Mesendoderm (in vitro differentiated cells): Measurements from ENCODE around the gene ACOXL.
"Not testable (repeated sequence)": the region's sequence is repeated elsewhere in the genome, so short reads cannot be mapped to it uniquely, and the experiment has no call there.

ENCODE experiments used
- DNase-seq: peaks from one replicate; pipeline ENCODE4 v3.0.0; 2013
- H2AK5ac ChIP-seq: 2 replicates; pipeline ENCODE4 v1.6.1; 2013; ENCODE audit warnings: low read length, inconsistent platforms
- H2BK120ac ChIP-seq: 2 replicates; pipeline ENCODE4 v1.6.1; 2013; ENCODE audit warnings: low read depth, mild to moderate bottlenecking, low read length, moderate library complexity, mixed read lengths
- H2BK15ac ChIP-seq: replicated peaks from 2 replicates; pipeline ENCODE4 v1.6.1; 2013; ENCODE audit warnings: low read depth, mild to moderate bottlenecking, moderate library complexity
- H2BK5ac ChIP-seq: 2 replicates; pipeline ENCODE4 v1.6.1; 2013; ENCODE audit warnings: low read length, inconsistent platforms
- H3K18ac ChIP-seq: 2 replicates; pipeline ENCODE4 v1.6.1; 2013; ENCODE audit warnings: mild to moderate bottlenecking, low read length, mixed read lengths
- H3K23ac ChIP-seq: one replicate; pipeline ENCODE4 v1.6.1; 2013; ENCODE audit warnings: low read length
- H3K27ac ChIP-seq: 2 replicates; pipeline ENCODE4 v1.5.1; 2013; ENCODE audit warnings: low read depth, mild to moderate bottlenecking, inconsistent platforms, low read length, moderate library complexity
- H3K27me3 ChIP-seq: 2 replicates; pipeline ENCODE4 v1.6.1; 2013; ENCODE audit warnings: low read length, control low read depth, mild to moderate bottlenecking, inconsistent platforms; ENCODE audit not compliant: insufficient read depth, poor library complexity
- H3K36me3 ChIP-seq: 2 replicates; pipeline ENCODE4 v1.6.1; 2013; ENCODE audit warnings: low read length, inconsistent platforms; ENCODE audit not compliant: control insufficient read depth, insufficient read depth
- H3K4ac ChIP-seq: one replicate; pipeline ENCODE4 v1.6.1; 2013; ENCODE audit warnings: low read depth, mild to moderate bottlenecking, low read length, moderate library complexity
- H3K4me1 ChIP-seq: 2 replicates; pipeline ENCODE4 v1.6.1; 2013; ENCODE audit warnings: low read depth, low read length, inconsistent platforms; ENCODE audit not compliant: control insufficient read depth
- H3K4me2 ChIP-seq: 2 replicates; pipeline ENCODE4 v1.6.1; 2013; ENCODE audit warnings: low read length
- H3K4me3 ChIP-seq: 2 replicates; pipeline ENCODE4 v1.5.1; 2013; ENCODE audit warnings: mild to moderate bottlenecking, low read length
- H3K56ac ChIP-seq: one replicate; pipeline ENCODE4 v1.6.1; 2013; ENCODE audit warnings: low read length
- H3K79me1 ChIP-seq: 2 replicates; pipeline ENCODE4 v1.6.1; 2013; ENCODE audit warnings: low read length, inconsistent platforms
- H3K79me2 ChIP-seq: 2 replicates; pipeline ENCODE4 v1.6.1; 2013; ENCODE audit warnings: mild to moderate bottlenecking, low read length; ENCODE audit not compliant: control insufficient read depth, insufficient read depth
- H3K9ac ChIP-seq: 2 replicates; pipeline ENCODE4 v1.6.1; 2013; ENCODE audit warnings: low read length, inconsistent platforms
- H4K5ac ChIP-seq: one replicate; pipeline ENCODE4 v1.6.1; 2013; ENCODE audit warnings: low read length
- H4K8ac ChIP-seq: one replicate; pipeline ENCODE4 v1.6.1; 2013; ENCODE audit warnings: low read depth, mild to moderate bottlenecking, control low read depth, low read length, moderate library complexity
- WGBS: extraction: QIAGEN DNeasy Blood & Tissue Kit; methylation state at CpG from one replicate; pipeline ENCODE4 v1.1.7; 2013; ENCODE audit warnings: low lambda C conversion rate, missing lambda C conversion rate; ENCODE audit not compliant: insufficient coverage; ENCODE audit errors: extremely low coverage; 5-methylcytosine and 5-hydroxymethylcytosine counted together

Gene ACOXL

DNA sequence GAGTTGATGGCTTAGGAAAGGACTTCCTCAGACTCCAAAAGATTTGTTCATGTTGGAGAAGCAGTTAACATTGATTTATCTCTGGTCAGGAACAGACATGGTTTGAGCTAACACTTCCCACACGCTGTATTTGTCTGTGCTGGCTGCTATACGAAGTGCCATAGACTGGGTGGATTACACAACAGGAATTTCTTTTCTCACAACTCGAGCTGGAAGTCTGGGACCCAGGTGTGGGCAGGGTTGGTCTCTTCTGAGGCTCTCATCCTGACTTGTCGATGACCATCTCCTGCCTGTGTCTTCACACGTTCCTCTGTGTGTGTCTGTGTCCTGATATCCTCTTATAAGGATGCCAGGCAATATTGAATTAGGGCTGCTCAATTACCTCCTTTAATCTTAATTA lies 224.9 kb downstream of the ACOXL start:
- H3K27me3 ChIP-seq: no peaks in the 10 kb centered on the region
- no peak overlapping the region for H3K4me3 ChIP-seq
- no peak overlapping the region for H4K5ac ChIP-seq
- no CpG with 5 or more reads among the region's 5 CpGs for WGBS
- no peak overlapping the region for H2AK5ac ChIP-seq
- H2BK15ac ChIP-seq: no peak overlapping the region
- H3K36me3 ChIP-seq: no peaks in the 10 kb centered on the region
- H3K79me1 ChIP-seq: no peaks in the 10 kb centered on the region
- H3K4ac ChIP-seq: no peak overlapping the region
- H3K9ac ChIP-seq: no peak overlapping the region
- no peak overlapping the region for H2BK5ac ChIP-seq
- no peak overlapping the region for H2BK120ac ChIP-seq
- DNase-seq: no peak
- no peaks in the 10 kb centered on the region for H3K4me1 ChIP-seq
- no peak overlapping the region for H3K4me2 ChIP-seq
- no peak overlapping the region for H4K8ac ChIP-seq
- no peak overlapping the region for H3K18ac ChIP-seq
- H3K79me2 ChIP-seq: no peaks in the 10 kb centered on the region
- no peak overlapping the region for H3K27ac ChIP-seq
- no peak overlapping the region for H3K23ac ChIP-seq
- no peak overlapping the region for H3K56ac ChIP-seq

DNA sequence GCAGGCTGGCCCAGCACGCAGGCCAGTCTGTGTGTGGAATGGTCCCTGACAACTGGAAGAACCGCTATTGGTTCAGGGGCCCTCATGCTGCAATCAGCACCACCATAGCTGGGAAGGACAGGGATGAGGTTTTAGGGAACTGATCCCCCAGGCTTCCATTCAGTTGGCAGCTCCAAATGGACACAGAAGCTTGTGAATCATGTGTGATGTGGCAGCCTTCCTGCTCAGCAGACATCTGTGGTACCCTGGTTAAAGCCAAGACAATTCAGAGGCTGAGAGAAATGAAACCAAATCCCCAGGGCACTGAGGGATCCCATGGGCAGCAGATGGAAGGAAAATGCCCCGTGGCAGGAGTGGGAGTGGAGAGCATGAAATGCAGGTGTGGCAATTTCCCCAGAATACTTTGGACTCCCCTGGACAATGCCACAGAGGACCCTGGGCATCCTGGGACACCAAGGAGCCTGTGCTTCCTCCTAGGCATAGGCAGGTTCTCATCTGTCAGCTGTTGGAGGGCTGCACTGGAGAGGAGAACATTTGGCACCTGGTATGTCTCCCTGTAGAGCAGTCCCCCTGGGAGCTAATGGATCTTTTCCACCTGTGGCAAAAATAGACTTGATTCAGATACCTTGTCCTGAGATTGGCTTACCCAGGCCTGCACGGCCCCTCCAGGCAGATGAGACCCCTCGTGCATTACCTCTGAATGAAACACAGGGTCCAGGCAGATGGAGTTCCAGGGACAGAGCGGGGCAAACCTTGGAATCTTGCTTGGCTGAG lies 226.2 kb downstream of the ACOXL start:
- Histone ChIP-seq H3K4ac (no peak overlapping the region), H3K27me3 (no peaks in the 10 kb centered on the region), H3K79me2 (no peaks in the 10 kb centered on the region), H3K4me1 (no peaks in the 10 kb centered on the region), H3K4me3 (no peak overlapping the region), H3K79me1 (no peaks in the 10 kb centered on the region), H3K36me3 (no peaks in the 10 kb centered on the region), H3K27ac (no peak overlapping the region), H2BK120ac (no peak overlapping the region), H2AK5ac (no peak overlapping the region), H3K9ac (no peak overlapping the region), H3K56ac (no peak overlapping the region), H2BK5ac (no peak overlapping the region), H3K18ac (no peak overlapping the region), H3K4me2 (no peak overlapping the region), H2BK15ac (no peak overlapping the region), H4K5ac (no peak overlapping the region), H4K8ac (no peak overlapping the region), H3K23ac (no peak overlapping the region)
- no peak for DNase-seq
- no CpG with 5 or more reads among the region's 6 CpGs for WGBS

DNA sequence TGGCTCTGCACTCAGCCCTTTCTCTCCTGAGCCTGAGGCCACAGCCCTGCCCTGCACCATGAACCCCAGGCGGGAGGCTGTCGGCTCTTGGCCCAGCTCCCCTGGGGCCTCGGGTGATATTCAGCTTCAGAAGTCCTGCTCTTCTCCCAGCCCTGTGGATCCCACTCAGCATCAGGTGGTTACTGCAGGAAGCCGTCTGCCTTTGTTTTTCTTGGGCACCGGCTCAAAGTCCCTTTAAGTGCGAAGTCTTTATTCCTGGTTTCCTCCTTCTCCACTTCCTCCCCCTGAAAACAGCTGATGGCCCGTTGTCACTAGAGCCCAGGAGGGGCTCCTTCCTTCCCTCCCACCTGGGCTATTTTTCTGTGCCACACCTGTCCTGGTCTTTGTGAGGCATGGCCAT lies 226.8 kb downstream of the ACOXL start:
- Histone ChIP-seq H2BK15ac (no peak overlapping the region), H3K4me1 (no peaks in the 10 kb centered on the region), H3K27me3 (no peaks in the 10 kb centered on the region), H3K9ac (no peak overlapping the region), H2BK5ac (no peak overlapping the region), H3K4me2 (no peak overlapping the region), H2BK120ac (no peak overlapping the region), H3K4me3 (no peak overlapping the region), H4K5ac (no peak overlapping the region), H3K56ac (no peak overlapping the region), H3K23ac (no peak overlapping the region), H4K8ac (no peak overlapping the region), H3K18ac (no peak overlapping the region), H3K4ac (no peak overlapping the region), H3K79me1 (no peaks in the 10 kb centered on the region), H3K79me2 (no peaks in the 10 kb centered on the region), H2AK5ac (no peak overlapping the region), H3K36me3 (no peaks in the 10 kb centered on the region), H3K27ac (no peak overlapping the region)
- no peak for DNase-seq
- no CpG with 5 or more reads among the region's 7 CpGs for WGBS

DNA sequence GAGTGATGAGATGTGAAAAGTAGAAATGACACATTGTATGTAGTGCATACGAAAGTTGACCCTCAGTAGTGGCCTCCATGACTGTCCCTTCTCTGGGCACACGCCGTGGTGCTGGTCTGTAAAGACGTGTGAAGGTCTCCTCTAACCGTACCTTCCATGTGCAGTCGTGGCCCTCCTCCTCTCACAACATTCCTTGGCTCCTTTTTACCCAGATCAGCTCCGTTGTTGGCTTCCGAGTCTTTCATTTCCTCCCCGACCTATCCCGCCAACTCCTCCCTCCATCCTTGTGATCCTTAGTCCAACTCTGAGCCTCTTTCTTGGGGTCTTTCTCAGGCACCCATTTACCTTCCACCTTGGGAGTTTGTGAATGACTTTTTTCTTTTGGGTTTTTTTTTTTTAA lies 227.9 kb downstream of the ACOXL start:
- WGBS: no CpG with 5 or more reads among the region's 10 CpGs
- H3K4me2 ChIP-seq: no peak overlapping the region
- H2AK5ac ChIP-seq: no peak overlapping the region
- H3K56ac ChIP-seq: no peak overlapping the region
- no peaks in the 10 kb centered on the region for H3K79me1 ChIP-seq
- H2BK120ac ChIP-seq: no peak overlapping the region
- H4K5ac ChIP-seq: no peak overlapping the region
- no peak overlapping the region for H2BK15ac ChIP-seq
- no peak overlapping the region for H3K9ac ChIP-seq
- no peaks in the 10 kb centered on the region for H3K79me2 ChIP-seq
- no peak overlapping the region for H4K8ac ChIP-seq
- no peak overlapping the region for H3K4me3 ChIP-seq
- no peak for DNase-seq
- no peaks in the 10 kb centered on the region for H3K36me3 ChIP-seq
- H3K27me3 ChIP-seq: no peaks in the 10 kb centered on the region
- H2BK5ac ChIP-seq: no peak overlapping the region
- no peaks in the 10 kb centered on the region for H3K4me1 ChIP-seq
- no peak overlapping the region for H3K27ac ChIP-seq
- H3K18ac ChIP-seq: no peak overlapping the region
- H3K4ac ChIP-seq: no peak overlapping the region
- no peak overlapping the region for H3K23ac ChIP-seq

DNA sequence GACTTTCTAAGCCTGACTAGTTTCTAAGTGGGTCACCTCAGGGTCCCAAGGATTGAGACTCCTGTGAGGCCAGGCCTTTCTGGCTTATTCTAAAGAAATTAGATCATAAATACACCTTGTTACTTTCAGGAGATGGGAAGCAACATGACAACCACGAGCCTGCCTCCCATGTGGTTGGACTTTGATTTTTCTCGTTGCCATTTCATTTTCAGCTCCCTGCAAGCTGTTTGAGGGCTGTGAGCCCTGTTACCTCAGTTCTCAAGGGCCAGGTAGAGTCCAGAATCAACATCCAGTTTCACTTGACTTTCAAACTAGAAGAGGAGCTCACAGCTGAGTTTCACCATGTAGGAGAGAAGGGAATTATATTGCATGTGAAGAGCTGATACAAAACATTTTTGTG lies 228.6 kb downstream of the ACOXL start:
- H3K27me3 ChIP-seq: no peaks in the 10 kb centered on the region
- no peak overlapping the region for H3K27ac ChIP-seq
- H4K8ac ChIP-seq: no peak overlapping the region
- no peak overlapping the region for H3K4me3 ChIP-seq
- no peaks in the 10 kb centered on the region for H3K79me1 ChIP-seq
- no peak overlapping the region for H4K5ac ChIP-seq
- no peak overlapping the region for H2BK5ac ChIP-seq
- no peak overlapping the region for H3K56ac ChIP-seq
- no peak overlapping the region for H2BK15ac ChIP-seq
- no peak overlapping the region for H3K4ac ChIP-seq
- H3K9ac ChIP-seq: no peak overlapping the region
- no peak for DNase-seq
- no peak overlapping the region for H2BK120ac ChIP-seq
- H3K79me2 ChIP-seq: no peaks in the 10 kb centered on the region
- H2AK5ac ChIP-seq: no peak overlapping the region
- H3K36me3 ChIP-seq: no peaks in the 10 kb centered on the region
- H3K4me2 ChIP-seq: no peak overlapping the region
- H3K18ac ChIP-seq: no peak overlapping the region
- no peaks in the 10 kb centered on the region for H3K4me1 ChIP-seq
- no CpG with 5 or more reads among the region's 2 CpGs for WGBS
- no peak overlapping the region for H3K23ac ChIP-seq

DNA sequence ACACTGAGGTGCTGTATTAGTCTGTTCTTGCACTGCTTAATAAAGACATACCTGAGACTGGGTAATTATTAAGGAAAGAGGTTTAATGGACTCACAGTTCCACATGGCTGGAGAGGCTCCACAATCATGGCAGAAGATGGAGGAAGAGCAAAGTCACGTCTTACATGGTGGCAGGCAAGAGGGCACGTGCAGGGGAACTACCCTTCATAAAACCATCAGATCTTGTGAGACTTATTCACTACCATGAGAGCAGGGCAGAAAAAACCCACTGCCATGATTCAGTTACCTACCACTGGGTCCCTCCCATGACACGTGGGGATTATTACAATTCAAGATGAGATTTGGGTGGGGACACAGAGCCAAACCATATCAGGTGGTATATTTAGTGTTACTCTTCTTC lies 229.3 kb downstream of the ACOXL start:
- not testable (repeated sequence) for H2AK5ac ChIP-seq, H3K56ac ChIP-seq, H3K18ac ChIP-seq, DNase-seq, H3K4me2 ChIP-seq, H3K36me3 ChIP-seq, H2BK120ac ChIP-seq, H3K27me3 ChIP-seq, H2BK15ac ChIP-seq, H3K27ac ChIP-seq, H3K9ac ChIP-seq, H3K23ac ChIP-seq, H3K79me2 ChIP-seq, H4K8ac ChIP-seq, H4K5ac ChIP-seq, H2BK5ac ChIP-seq, H3K4me1 ChIP-seq, H3K4ac ChIP-seq, H3K4me3 ChIP-seq, H3K79me1 ChIP-seq
- no CpG with 5 or more reads among the region's 3 CpGs for WGBS
